Stimulated activated naive B cell treated with anti-CD40 and anti-IgM and Interleukin-4, amounts not matched to agents 10 μg/mL and 1 μg/mL and 100 μg/mL, for 72 hours (primary cell): ENCODE results near the gene TBC1D30.

Experiments
- ATAC-seq, 2 donors: fragments of 150-1000 bp; cut with Tn5 transposase; replicated peaks; 2 replicates each; pipeline ENCODE4 v1.10.0; 2021; ENCODE audit warnings: moderate library complexity in 1 of 2
- DNase-seq: peaks from one replicate; pipeline ENCODE4 v3.0.0; 2021
- H3K27ac Mint-ChIP-seq: one replicate; pipeline ENCODE4 v1.8.0; 2022; ENCODE audit warnings: mild to moderate bottlenecking, mixed read lengths
- H3K27me3 Mint-ChIP-seq, 2 donors: one replicate each; pipeline ENCODE4 v1.8.0; 2022; ENCODE audit warnings: mixed read lengths in 2 of 2
- H3K36me3 Mint-ChIP-seq, 2 donors: one replicate each; pipeline ENCODE4 v1.8.0; 2022; ENCODE audit warnings: mixed read lengths in 2 of 2, mild to moderate bottlenecking in 1 of 2
- H3K4me1 Mint-ChIP-seq, 2 donors: one replicate each; pipeline ENCODE4 v1.8.0; 2022; ENCODE audit warnings: mixed read lengths in 2 of 2, mild to moderate bottlenecking in 1 of 2
- H3K4me3 Mint-ChIP-seq, 2 donors: one replicate each; pipeline ENCODE4 v1.8.0; 2022; ENCODE audit warnings: mild to moderate bottlenecking in 2 of 2, mixed read lengths in 2 of 2, moderate library complexity in 1 of 2
- H3K9me3 Mint-ChIP-seq, 2 donors: one replicate each; pipeline ENCODE4 v1.8.0; 2022; ENCODE audit warnings: mixed read lengths in 2 of 2, mild to moderate bottlenecking in 1 of 2

The TBC1D30 gene

DNA sequence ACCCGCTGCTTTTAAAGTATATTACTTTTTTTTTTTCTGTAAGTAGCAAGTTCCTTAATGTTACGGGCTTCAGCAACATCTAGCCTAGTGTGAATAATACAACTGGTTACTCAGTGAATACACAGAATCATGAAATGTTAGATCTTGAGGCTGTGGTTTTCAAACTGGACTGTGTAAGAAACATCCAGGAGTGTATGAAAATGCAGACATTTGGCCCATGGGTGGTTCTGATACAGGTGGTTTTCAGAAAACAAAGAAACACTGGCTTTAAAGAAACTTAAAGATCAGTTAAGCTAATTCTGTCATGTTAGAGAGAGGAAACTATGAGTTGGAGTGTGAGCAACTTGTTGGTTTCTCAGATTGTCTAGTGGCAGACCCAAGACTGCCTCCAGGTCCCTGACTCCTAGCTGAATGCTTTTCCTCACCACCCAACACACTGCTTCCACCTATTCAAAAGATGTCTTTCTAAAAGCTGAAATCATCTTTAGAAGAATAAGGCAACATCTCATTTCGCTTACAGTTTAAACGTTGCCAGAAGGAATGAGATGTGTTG, 36.1 kb downstream of the TBC1D30 start:
- ATAC-seq (no peak), DNase-seq (no peak)
- Mint-ChIP-seq H3K9me3 (no peaks in the 10 kb centered on the region), H3K27me3 (peaks cover 16 to 20% of the 10 kb centered on the region in 2 donors), H3K36me3 (no peaks in the 10 kb centered on the region), H3K4me1 (no peaks in the 10 kb centered on the region), H3K27ac (no peak overlapping the region), H3K4me3 (no peak overlapping the region)

DNA sequence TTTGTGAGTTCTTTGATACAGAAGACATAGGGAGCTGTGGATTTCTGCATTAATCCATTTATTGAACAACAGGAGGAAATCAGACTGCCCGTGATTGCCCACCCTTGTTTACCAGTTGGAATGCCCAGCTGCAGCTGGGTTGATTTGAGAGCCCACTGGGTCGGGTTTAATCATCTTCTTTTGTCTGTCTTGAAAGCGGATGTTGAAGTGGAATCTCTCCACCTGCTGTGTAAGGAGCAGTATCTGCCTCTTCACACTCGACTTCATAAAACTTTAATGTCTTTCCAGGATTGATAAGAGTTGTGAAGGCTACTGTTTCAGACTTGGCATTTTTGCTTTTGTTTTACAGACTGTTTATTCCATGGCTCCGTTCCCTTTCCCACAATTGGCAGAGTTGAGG, 39.9 kb downstream of the TBC1D30 start:
- ATAC-seq, result no peak
- DNase-seq, result no peak
- H3K4me1 Mint-ChIP-seq, result no peaks in the 10 kb centered on the region
- H3K27ac Mint-ChIP-seq, result no peak overlapping the region
- no peak overlapping the region for H3K4me3 Mint-ChIP-seq
- peaks cover 5 to 24% of the 10 kb centered on the region in 2 donors for H3K27me3 Mint-ChIP-seq
- H3K9me3 Mint-ChIP-seq, result no peaks in the 10 kb centered on the region
- H3K36me3 Mint-ChIP-seq, result no peaks in the 10 kb centered on the region

DNA sequence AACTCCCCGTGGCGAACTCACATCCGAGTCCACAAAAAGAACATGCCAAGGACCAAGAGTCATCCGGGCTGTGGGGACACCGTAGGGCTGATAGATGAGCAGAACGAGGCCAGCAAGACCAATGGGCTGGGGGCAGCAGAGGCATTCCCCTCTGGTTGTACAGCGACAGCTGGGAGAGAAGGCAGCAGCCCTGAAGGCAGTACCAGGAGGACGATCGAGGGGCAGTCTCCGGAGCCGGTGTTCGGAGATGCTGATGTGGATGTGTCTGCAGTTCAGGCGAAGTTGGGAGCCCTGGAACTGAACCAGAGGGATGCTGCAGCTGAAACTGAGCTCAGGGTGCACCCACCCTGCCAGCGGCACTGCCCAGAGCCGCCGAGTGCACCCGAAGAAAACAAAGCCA, 50.7 kb downstream of the TBC1D30 start:
- Mint-ChIP-seq H3K27ac (no peak overlapping the region), H3K36me3 (no peaks in the 10 kb centered on the region), H3K27me3 (peaks cover 0 to 4% of the 10 kb centered on the region in 2 donors), H3K9me3 (no peaks in the 10 kb centered on the region), H3K4me1 (peaks cover 11 to 21% of the 10 kb centered on the region in 2 donors), H3K4me3 (no peak overlapping the region)
- DNase-seq (no peak), ATAC-seq (no peak)

DNA sequence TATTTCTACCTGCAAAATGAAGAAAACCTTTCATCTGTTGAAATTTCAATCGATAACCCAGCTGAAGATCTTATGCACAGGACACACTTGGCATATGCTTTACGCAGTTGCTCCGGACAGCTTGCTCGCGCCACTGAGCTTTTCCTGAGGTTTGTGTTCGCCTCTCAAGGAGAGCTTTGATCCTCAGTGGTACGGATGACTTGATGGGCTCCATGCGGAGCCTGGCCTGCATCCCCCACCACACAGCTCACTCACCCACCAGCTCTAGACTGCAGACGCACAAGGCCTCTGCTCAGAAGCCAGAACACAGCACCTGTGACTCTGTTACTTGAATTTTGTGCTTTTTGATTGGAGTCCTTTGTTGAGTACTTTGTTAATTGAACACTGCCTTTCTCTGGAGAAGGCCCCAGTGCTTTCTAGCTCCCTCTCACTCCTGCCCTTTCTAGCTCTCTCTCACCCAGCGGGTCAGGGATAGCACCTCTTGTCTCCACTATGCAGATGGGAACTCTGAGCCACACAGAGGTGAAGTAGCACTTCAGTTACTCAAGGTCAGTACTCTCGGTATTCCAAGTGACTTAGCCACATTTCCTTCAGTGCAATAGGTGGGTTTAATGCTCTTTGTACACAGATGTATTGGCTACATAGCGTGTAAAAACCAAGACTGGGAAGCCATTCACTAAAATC, 52.1 kb downstream of the TBC1D30 start:
- Mint-ChIP-seq H3K4me3 (no peak overlapping the region), H3K27ac (peak overlapping the region; percentile 26), H3K36me3 (no peaks in the 10 kb centered on the region), H3K4me1 (peaks cover 11 to 21% of the 10 kb centered on the region in 2 donors), H3K27me3 (peaks cover 4 to 6% of the 10 kb centered on the region in 2 donors), H3K9me3 (peaks cover 2 to 4% of the 10 kb centered on the region in 2 donors)
- no peak for DNase-seq
- ATAC-seq, result peak in 1 of 2 donors; percentile 3

DNA sequence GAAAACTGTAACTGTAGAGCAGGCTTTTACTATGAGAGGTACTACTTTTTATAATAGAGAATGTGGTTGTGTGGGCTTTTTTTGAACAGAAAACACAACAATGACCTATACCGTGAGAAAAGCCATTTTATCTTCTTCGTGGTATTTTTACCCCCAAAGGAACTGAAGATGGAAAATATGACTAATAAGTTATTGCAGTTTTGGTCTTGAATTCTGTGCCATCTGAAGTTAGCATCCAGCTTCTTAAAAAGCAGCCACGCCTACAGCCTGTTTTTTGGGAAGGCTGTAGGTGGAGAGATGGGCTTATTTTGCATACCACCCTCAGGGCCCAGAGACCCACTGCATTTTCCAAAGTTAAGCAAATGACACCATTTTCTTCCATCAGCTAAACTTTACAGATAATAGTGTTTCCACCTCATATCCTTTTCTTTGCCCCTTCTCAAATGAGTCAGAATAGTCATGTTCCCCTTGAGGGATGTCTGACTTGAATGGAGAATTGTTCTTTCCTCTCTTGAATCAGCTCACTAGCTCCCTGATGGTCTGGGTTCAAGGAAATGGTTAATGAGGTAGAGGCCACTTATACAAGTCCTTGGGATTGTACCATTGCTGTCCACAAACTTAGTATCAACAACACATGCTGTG, 53.0 kb downstream of the TBC1D30 start:
- peak overlapping the region in 1 of 2 donors; percentile 44 for H3K4me3 Mint-ChIP-seq
- ATAC-seq, result peak; percentile 87 to 90
- H3K27me3 Mint-ChIP-seq, result peaks cover 4 to 6% of the 10 kb centered on the region in 2 donors
- no peaks in the 10 kb centered on the region for H3K36me3 Mint-ChIP-seq
- H3K27ac Mint-ChIP-seq, result peak overlapping the region; percentile 15
- DNase-seq, result no peak
- H3K9me3 Mint-ChIP-seq, result peaks cover 2 to 4% of the 10 kb centered on the region in 2 donors
- H3K4me1 Mint-ChIP-seq, result peaks cover 11 to 21% of the 10 kb centered on the region in 2 donors

DNA sequence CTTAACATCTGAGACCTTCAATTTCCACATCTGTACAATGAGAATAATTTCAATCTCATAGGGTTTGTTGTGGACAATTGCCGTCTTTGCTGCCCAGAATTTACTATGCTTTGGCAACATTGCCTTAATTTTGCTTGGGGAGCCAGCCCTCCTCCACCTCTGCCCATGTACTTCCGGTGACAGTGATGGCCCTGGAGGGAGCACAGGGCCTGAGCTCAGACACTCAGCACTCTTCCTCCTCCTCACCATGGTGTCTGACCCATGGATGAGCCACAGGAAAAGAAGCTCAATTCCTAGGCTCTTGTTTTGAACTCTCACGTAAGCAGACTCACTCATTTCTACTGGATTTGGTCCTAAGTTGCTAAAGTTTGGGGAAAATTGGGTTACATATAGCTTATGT, 58.2 kb downstream of the TBC1D30 start:
- Mint-ChIP-seq H3K4me3 (no peak overlapping the region), H3K4me1 (peaks cover 2 to 7% of the 10 kb centered on the region in 2 donors), H3K27me3 (peaks cover 4 to 6% of the 10 kb centered on the region in 2 donors), H3K9me3 (peaks cover 2 to 4% of the 10 kb centered on the region in 2 donors), H3K27ac (no peak overlapping the region), H3K36me3 (no peaks in the 10 kb centered on the region)
- no peak for DNase-seq
- no peak for ATAC-seq

DNA sequence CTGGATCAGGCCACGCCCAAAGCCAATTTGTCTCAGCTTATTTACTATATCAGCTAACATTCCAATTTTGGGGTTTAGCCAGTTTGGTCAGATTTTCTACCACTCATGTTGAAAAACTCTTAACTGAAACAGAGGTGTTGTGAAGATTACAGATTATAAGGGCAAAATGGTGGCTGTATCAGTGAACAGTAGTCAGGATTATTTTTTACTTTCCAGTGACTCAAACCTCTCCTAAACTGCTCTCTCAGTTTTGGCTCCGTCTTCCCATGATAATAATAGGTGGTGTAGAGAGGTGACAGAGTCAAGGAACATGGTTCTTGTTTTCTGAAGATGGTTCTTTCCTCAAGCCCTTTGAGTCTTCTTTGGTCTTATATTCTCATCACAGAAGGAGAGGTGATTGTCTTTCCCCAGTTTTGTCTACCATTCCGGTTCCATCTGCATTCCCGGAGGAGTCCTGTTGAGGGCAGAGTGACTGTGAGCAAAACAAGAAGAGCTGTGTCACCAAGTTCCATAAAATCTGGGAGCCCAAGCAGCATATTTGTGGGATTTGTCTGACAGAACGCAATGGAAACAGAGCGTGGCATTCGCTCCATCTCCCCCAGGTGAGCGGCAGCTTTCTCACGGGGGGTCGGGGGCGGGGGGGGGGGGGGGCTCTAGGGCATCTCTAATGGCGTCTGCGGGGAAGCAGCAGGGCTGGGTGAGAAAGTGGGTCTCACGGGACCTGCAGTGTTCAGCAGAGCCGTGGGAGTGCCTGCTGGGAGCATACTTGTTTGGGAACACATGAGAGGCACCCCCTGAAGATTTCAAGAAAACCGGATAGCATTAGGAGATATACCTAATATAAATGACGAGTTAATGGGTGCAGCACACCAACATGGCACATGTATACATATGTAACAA, 59.1 kb downstream of the TBC1D30 start:
- H3K36me3 Mint-ChIP-seq, result no peaks in the 10 kb centered on the region
- DNase-seq (no peak), ATAC-seq (no peak)
- no peak overlapping the region for H3K4me3 Mint-ChIP-seq
- no peak overlapping the region for H3K27ac Mint-ChIP-seq
- peaks cover 2 to 4% of the 10 kb centered on the region in 2 donors for H3K9me3 Mint-ChIP-seq
- peaks cover 0 to 2% of the 10 kb centered on the region in 2 donors for H3K4me1 Mint-ChIP-seq
- H3K27me3 Mint-ChIP-seq, result peaks cover 3 to 6% of the 10 kb centered on the region in 2 donors

DNA sequence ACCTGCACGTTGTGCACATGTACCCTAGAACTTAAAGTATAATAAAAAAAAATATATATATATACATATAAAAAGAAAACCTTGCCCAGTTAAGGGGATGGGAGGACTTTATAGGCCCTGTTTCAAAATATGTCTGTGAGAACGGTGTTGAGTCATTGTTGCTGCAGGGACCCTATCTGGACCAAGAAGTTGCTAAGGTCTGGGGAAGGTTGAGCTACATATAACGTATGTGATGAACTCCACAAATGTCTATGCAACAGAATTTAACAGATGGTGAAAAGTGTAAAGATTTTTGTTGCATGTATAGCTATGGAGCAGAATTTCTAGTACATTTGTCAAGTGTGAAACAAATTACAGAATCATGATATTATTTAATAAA, 59.7 kb downstream of the TBC1D30 start:
- no peaks in the 10 kb centered on the region for H3K4me1 Mint-ChIP-seq
- H3K9me3 Mint-ChIP-seq, result peaks cover 2 to 4% of the 10 kb centered on the region in 2 donors
- DNase-seq (no peak), ATAC-seq (no peak)
- no peak overlapping the region for H3K27ac Mint-ChIP-seq
- H3K36me3 Mint-ChIP-seq, result no peaks in the 10 kb centered on the region
- H3K27me3 Mint-ChIP-seq, result peaks cover 6 to 10% of the 10 kb centered on the region in 2 donors
- H3K4me3 Mint-ChIP-seq, result no peak overlapping the region

DNA sequence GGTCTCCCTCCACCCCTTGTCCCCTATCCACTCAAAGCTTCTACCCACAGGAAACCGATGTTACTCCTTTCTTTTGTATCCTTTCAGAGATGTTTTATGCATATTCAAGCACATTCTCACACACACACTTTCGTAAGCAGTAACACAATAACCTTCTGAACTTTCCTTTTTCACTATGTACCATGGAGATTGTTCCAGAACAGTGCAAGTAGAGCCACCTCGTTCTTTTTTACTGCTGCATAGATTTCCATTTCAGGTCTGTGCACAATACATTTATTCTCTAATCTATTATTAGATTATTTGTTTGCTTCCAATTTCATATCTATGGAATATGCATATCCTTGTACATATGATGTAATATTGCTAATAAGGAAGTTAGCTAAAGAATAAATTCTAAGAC, 60.3 kb downstream of the TBC1D30 start:
- Mint-ChIP-seq H3K27me3 (peaks cover 9 to 15% of the 10 kb centered on the region in 2 donors), H3K9me3 (peaks cover 2 to 4% of the 10 kb centered on the region in 2 donors), H3K36me3 (no peaks in the 10 kb centered on the region), H3K4me1 (no peaks in the 10 kb centered on the region), H3K4me3 (no peak overlapping the region), H3K27ac (no peak overlapping the region)
- DNase-seq (no peak), ATAC-seq (no peak)

DNA sequence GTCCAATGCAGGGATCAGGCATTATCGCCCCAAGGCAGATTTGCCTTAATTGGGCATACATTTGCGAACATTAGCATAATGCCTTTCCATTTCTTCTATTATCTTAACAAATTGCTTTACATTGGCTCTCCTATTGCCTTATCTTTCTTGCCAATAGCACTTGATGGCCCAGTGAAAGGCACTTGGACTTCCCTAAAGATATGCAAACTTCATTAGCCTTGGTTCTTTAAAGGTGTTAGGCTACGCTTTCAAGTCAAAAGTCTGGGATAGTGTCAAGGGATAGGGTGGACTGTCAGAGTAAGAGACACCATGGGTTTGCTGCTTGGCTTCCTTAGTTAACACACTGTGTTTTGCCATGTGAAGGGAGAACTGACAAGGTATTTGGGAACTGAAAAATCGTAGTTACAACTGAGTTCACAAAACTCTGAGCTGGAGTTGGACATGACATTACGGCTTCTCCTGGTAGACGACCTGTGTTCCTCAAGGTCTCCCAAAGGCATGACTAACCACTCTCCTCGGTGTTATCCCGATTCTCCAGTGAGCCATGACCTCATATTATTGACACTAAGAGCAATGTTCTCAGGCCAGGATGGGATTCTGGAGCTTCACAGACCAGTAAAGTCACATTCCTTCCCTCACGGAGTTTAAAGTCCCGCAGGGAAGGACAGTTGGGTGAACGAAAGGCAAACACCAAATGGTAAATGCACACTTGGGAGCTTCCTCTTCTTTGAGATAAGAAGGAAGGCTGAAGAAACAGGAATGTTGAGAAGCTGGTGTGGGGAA, 65.2 kb downstream of the TBC1D30 start:
- Mint-ChIP-seq H3K9me3 (no peaks in the 10 kb centered on the region), H3K27me3 (peaks cover 22 to 23% of the 10 kb centered on the region in 2 donors), H3K36me3 (no peaks in the 10 kb centered on the region), H3K27ac (no peak overlapping the region), H3K4me1 (no peaks in the 10 kb centered on the region), H3K4me3 (no peak overlapping the region)
- no peak for ATAC-seq
- DNase-seq, result no peak

DNA sequence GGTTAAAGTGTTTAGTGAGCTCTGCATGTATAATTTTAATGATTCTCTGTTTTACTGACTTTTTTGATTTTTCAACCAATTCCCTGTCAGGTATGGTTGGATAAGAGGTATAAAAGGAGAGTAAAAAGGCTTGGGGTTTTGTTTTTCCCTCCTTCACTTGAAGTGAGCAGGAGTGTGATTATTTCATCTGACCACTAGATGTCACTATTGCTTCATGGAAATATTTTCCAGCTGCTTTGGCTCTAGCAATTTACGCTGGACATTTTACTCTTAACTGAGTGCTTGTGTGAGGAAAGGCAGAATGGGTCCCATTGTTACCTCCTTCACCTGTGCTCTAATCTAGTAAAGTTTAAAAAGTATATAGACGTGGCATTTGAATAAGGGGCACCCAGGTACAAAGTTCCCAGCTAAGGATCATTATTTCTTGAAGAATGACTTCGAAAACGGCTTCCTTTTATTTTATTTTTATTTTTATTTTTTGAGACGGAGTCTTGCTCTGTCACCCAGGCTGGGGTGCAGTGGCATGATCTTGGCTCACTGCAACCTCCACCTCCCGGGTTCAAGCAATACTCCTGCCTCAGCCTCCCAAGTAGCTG, 66.5 kb downstream of the TBC1D30 start:
- DNase-seq, result no peak
- Mint-ChIP-seq H3K4me1 (no peaks in the 10 kb centered on the region), H3K27ac (no peak overlapping the region), H3K9me3 (no peaks in the 10 kb centered on the region), H3K27me3 (peaks cover 22 to 23% of the 10 kb centered on the region in 2 donors), H3K36me3 (no peaks in the 10 kb centered on the region), H3K4me3 (no peak overlapping the region)
- peak; percentile 54 to 61 for ATAC-seq

DNA sequence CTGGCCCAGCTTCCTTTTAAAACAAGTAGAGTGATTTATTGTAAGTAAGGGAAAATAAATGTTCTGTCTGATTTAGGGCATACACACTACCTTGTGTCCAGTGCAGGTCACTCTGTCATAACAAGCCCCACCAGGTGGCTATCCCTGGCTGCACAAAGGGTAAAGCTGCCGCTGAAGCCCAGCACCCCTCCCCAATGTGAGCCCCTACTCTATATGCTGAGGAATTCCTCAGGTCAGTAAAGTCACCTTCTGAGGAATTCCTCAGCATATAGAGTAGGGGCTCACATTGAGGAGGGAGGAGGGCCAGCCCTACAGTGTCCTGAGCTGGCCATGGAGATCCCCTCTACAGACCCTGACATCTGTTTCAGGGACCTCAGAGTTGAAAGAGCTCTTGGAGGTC, 67.2 kb downstream of the TBC1D30 start:
- H3K9me3 Mint-ChIP-seq, result no peaks in the 10 kb centered on the region
- ATAC-seq, result no peak
- H3K4me1 Mint-ChIP-seq, result no peaks in the 10 kb centered on the region
- H3K4me3 Mint-ChIP-seq, result no peak overlapping the region
- H3K27ac Mint-ChIP-seq, result no peak overlapping the region
- H3K27me3 Mint-ChIP-seq, result peaks cover 22 to 23% of the 10 kb centered on the region in 2 donors
- no peak for DNase-seq
- no peaks in the 10 kb centered on the region for H3K36me3 Mint-ChIP-seq

DNA sequence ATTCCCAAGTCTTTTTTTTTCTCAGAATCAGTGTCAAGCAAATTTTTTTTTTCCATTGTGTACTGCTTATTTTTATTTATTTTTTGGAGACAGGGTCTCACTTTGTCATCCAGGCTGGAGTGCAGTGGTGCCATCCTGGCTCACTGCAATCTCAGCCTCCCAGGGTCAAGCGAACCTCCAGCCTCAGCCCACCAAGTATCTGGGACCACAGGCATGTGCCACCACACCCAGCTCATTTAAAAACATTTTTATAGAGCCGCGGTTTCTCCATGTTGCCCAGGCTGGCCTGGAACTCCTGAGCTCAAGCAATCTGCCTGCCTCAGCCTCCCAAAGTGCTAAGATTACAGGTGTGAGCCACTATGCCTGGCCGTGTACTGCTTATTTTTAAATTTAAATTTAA, 68.1 kb downstream of the TBC1D30 start:
- Mint-ChIP-seq H3K27ac (no peak overlapping the region), H3K27me3 (peaks cover 22 to 23% of the 10 kb centered on the region in 2 donors), H3K4me3 (no peak overlapping the region), H3K4me1 (no peaks in the 10 kb centered on the region), H3K9me3 (no peaks in the 10 kb centered on the region), H3K36me3 (no peaks in the 10 kb centered on the region)
- ATAC-seq, result no peak
- no peak for DNase-seq
